Vagina (tissue), 2 donors: Measurements from ENCODE around the gene RNU5D-1. TPM values are rescaled to one million over a fixed set of nuclear protein-coding genes. Genes with fewer than 3 reads are reported as not detected.

ENCODE experiments used
- DNase-seq, 2 donors: peaks; one replicate each; pipeline ENCODE4 v3.0.0-alpha.2; 2017; ENCODE audit errors: extremely low spot score in 2 of 2
- H3K27ac ChIP-seq: fragments of 200-600 bp; sonication (generic); one replicate; pipeline ENCODE4 v1.5.1; 2019
- H3K27me3 ChIP-seq: fragments of 200-600 bp; sonication (generic); one replicate; pipeline ENCODE4 v1.5.1; 2019
- H3K36me3 ChIP-seq, 2 donors: fragments of 200-600 bp; sonication (generic); one replicate each; pipeline ENCODE4 v1.5.1; 2017 to 2019
- H3K4me1 ChIP-seq: fragments of 200-600 bp; sonication (generic); one replicate; pipeline ENCODE4 v1.5.1; 2019
- H3K4me3 ChIP-seq, 2 donors: fragments of 200-600 bp; sonication (generic); 1 replicate in 1 of 2; 2 replicates in 1 of 2; pipeline ENCODE4 v1.5.1; 2016 to 2019
- H3K9me3 ChIP-seq: fragments of 200-600 bp; sonication (generic); one replicate; pipeline ENCODE4 v1.5.1; 2019
- POLR2A ChIP-seq, 2 donors: fragments of 450-650 bp; IDR thresholded peaks; one replicate each; pipeline ENCODE4 v1.6.1; 2017; ENCODE audit warnings: antibody characterized with exemption in 2 of 2, mild to moderate bottlenecking in 2 of 2, moderate library complexity in 2 of 2
- POLR2AphosphoS5 ChIP-seq, 2 donors: sonication (generic); formaldehyde crosslinking; IDR thresholded peaks; one replicate each; pipeline ENCODE4 v1.9.0; 2017; ENCODE audit warnings: antibody characterized with exemption in 2 of 2, mild to moderate bottlenecking in 2 of 2, low read depth in 1 of 2; ENCODE audit not compliant: insufficient read depth in 1 of 2
- intact Hi-C: fragments of 100-400 bp; cut with DNase I; formaldehyde crosslinking; loops from one replicate; pipeline ENCODE4 v1.15.1; 2023
- small RNA-seq: library from RNA; depleted of rRNA; stranded (forward); fragments of <200 nt; gene quantifications from one replicate; pipeline ENCODE3, GENCODE V24; 2016
- total RNA-seq: library from RNA; depleted of rRNA; stranded (reverse); fragments of >200 nt; gene quantifications from one replicate; pipeline ENCODE4 v1.2.3, GENCODE V29; 2016
- TF ChIP-seq, protein P1 (sequence below), 3 experiments: fragments of 450-650 bp in 2 of 3; fragments of 200-600 bp in 1 of 3; sonication (generic) in 1 of 3; IDR thresholded peaks; one replicate each; pipeline ENCODE4 v1.5.1; 2017 to 2019; ENCODE audit warnings: antibody characterized with exemption in 3 of 3, mild to moderate bottlenecking in 2 of 3, moderate library complexity in 2 of 3

The RNU5D-1 gene
- total RNA-seq, 1 donor from 2014 or later, result not detected

DNA sequence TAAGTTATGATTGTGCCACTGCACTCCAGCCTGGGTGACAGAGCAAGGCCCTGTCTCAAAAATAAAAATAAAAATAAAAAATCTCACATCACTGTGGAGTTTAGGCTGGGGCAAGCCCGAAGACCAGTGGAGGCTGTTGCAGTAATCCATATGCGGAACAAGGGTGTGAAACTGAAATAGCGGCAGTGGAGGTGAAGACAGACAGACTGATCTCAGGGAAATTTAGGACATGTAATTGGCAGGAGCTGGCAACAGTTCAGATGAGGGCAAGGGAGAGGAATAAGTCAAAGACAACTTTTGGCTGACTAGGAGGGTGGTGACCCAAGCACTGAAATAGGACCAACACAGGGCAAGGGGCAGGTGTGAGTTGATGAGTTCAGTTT lies 48.1 kb downstream of the RNU5D-1 start:
- intact Hi-C loops, result no loop called here
- TF ChIP-seq, protein P1, sequence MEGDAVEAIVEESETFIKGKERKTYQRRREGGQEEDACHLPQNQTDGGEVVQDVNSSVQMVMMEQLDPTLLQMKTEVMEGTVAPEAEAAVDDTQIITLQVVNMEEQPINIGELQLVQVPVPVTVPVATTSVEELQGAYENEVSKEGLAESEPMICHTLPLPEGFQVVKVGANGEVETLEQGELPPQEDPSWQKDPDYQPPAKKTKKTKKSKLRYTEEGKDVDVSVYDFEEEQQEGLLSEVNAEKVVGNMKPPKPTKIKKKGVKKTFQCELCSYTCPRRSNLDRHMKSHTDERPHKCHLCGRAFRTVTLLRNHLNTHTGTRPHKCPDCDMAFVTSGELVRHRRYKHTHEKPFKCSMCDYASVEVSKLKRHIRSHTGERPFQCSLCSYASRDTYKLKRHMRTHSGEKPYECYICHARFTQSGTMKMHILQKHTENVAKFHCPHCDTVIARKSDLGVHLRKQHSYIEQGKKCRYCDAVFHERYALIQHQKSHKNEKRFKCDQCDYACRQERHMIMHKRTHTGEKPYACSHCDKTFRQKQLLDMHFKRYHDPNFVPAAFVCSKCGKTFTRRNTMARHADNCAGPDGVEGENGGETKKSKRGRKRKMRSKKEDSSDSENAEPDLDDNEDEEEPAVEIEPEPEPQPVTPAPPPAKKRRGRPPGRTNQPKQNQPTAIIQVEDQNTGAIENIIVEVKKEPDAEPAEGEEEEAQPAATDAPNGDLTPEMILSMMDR (IDR thresholded peaks at IDR 0.05), result no peak
- no peak for TF ChIP-seq POLR2A (IDR thresholded peaks at IDR 0.05)
- TF ChIP-seq POLR2AphosphoS5 (IDR thresholded peaks at IDR 0.05; ENCODE audit: insufficient read depth in 1 of 2, low read depth in 1 of 2), result no peak

DNA sequence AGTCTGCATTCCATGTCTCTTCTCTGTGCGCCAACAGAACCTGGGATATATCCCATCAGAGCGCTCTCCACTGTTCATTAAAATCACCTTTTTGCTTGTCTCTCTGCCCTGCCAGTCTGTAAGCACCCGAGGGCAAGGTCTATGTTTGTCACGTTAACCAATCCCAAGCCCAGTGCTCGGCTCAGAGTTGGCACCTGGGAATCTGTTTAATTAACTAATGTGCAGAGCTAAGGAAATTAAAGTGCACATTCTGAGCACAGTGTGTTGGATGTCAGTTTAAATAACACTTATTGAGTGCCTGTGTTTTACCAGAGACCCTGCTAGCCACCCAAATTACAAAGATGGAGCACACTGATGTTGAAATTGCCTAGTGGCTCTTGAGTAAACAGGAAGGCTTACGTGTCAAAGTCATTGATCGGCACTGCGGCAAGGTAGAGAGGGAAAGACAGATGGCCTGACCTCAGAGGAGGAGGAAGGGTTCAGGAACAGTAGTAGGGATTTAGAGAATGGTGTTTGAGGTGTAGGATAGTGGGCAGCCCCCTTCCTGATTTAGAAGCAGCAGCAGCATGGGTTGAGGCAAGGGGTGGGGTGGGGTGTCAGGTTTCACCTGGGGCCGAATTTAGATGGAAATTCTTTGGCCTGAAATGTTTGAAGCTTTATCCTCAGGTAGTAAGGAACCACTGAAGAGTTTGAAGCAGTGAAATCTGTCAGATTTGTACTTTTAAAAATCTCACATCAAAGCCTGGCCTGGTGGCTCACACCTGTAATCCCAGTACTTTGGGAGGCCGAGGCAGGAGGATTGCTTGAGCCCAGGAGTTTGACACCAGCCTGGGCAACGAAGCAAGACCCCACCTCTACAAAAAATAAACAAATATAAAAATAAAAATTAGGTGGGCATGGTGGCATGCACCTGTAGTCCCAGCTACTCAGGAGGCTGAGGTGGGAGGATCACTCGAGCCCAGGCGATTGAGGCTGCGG lies 48.8 kb downstream of the RNU5D-1 start:
- H3K36me3 ChIP-seq, result no peaks in the 10 kb centered on the region
- no peaks in the 10 kb centered on the region for H3K4me1 ChIP-seq
- DNase-seq, result no peak
- H3K4me3 ChIP-seq, result no peak overlapping the region
- no peak overlapping the region for H3K27ac ChIP-seq
- H3K27me3 ChIP-seq, result no peaks in the 10 kb centered on the region
- intact Hi-C loops, result no loop called here
- H3K9me3 ChIP-seq, result no peaks in the 10 kb centered on the region
- TF ChIP-seq POLR2AphosphoS5 (IDR thresholded peaks at IDR 0.05; ENCODE audit: insufficient read depth in 1 of 2, low read depth in 1 of 2) (no peak), POLR2A (IDR thresholded peaks at IDR 0.05) (no peak)
- TF ChIP-seq, protein P1 (IDR thresholded peaks at IDR 0.05), result no peak

More for the DNA sequence above, 48.1 kb downstream of the RNU5D-1 start:
- Histone ChIP-seq H3K27ac (no peak overlapping the region), H3K4me3 (no peak overlapping the region), H3K4me1 (no peaks in the 10 kb centered on the region), H3K27me3 (no peaks in the 10 kb centered on the region), H3K36me3 (no peaks in the 10 kb centered on the region), H3K9me3 (no peaks in the 10 kb centered on the region)
- DNase-seq, result no peak

Small RNA genes within 50 kb of the gene (small RNA-seq; reads per million reads assigned to genes)
- gene RNU5D-1 (1.2 reads per million, percentile 31 among the genes with 10 or more reads in this experiment), gene RNU5F-1 (not detected), gene SNORD38A (575 reads per million, percentile 98 among the genes with 10 or more reads in this experiment), gene SNORD38B (not detected), gene SNORD46 (1,384 reads per million, percentile 99 among the genes with 10 or more reads in this experiment), gene SNORD55 (not detected)

Other genes starting within 250 kb of the RNU5D-1 start
- gene TMEM53, start 56.7 kb downstream of the RNU5D-1 start, total RNA-seq, result 7.9 TPM
- not detected for gene ARMH1, start 56.5 kb downstream of the RNU5D-1 start, total RNA-seq
- gene KIF2C, start 8.7 kb upstream of the RNU5D-1 start, total RNA-seq, result 3.4 TPM
- 2,511 TPM for gene RPS8, start 44.4 kb upstream of the RNU5D-1 start, total RNA-seq
- not detected for gene BEST4, start 57.0 kb upstream of the RNU5D-1 start, total RNA-seq
- 77.6 TPM for gene PLK3, start 69.2 kb upstream of the RNU5D-1 start, total RNA-seq
- not detected for gene DYNLT4, start 76.2 kb upstream of the RNU5D-1 start, total RNA-seq
- gene BTBD19, start 77.4 kb upstream of the RNU5D-1 start, total RNA-seq, result 7.9 TPM
- gene PTCH2, start 112.1 kb upstream of the RNU5D-1 start, total RNA-seq, result 0.98 TPM